ENCODE data around the gene TPSAB1. TPM values are rescaled to one million over a fixed set of nuclear protein-coding genes. Genes with fewer than 3 reads are reported as not detected.
A peak's percentile ranks its signal among the peaks of the same experiment; 100 is the strongest.
"Not testable (repeated sequence)": the region's sequence is repeated elsewhere in the genome, so short reads cannot be mapped to it uniquely, and the experiment has no call there.

TPSAB1 gene
- total RNA-seq, 6 donors from 2014 or later, result 6.4 to 207 (median 99.8) TPM

DNA sequence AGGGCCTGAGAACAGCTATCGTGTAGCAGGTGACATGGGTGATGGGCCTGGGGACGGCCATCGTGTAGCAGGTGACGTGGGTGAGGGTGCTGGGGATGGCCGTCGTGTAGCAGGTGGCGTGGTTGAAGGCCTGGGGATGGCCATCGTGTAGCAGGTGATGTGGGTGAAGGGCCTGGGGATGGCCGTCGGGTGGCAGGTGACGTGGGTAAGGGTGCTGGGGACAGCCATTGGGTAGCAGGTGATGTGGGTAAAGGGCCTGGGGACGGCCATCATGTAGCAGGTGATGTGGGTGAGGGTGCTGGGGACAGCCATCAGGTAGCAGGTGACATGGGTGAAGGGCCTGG is 30.8 kb downstream of the TPSAB1 start:
- Histone ChIP-seq H3K9me3 (no peaks in the 10 kb centered on the region), H3K36me3 (no peaks in the 10 kb centered on the region), H3K27me3 (no peaks in the 10 kb centered on the region), H3K4me1 (peaks cover 0 to 6% (median 3%) of the 10 kb centered on the region in 4 donors), H3K27ac (no peak overlapping the region), H3K4me3 (no peak overlapping the region)
- 70 to 80% methylated on average over 12 of the region's 12 CpGs for WGBS, 2 donors
- ATAC-seq (ENCODE audit: low FRiP score in 2 of 2), result no peak
- TF ChIP-seq, protein P1, sequence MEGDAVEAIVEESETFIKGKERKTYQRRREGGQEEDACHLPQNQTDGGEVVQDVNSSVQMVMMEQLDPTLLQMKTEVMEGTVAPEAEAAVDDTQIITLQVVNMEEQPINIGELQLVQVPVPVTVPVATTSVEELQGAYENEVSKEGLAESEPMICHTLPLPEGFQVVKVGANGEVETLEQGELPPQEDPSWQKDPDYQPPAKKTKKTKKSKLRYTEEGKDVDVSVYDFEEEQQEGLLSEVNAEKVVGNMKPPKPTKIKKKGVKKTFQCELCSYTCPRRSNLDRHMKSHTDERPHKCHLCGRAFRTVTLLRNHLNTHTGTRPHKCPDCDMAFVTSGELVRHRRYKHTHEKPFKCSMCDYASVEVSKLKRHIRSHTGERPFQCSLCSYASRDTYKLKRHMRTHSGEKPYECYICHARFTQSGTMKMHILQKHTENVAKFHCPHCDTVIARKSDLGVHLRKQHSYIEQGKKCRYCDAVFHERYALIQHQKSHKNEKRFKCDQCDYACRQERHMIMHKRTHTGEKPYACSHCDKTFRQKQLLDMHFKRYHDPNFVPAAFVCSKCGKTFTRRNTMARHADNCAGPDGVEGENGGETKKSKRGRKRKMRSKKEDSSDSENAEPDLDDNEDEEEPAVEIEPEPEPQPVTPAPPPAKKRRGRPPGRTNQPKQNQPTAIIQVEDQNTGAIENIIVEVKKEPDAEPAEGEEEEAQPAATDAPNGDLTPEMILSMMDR (IDR thresholded peaks at IDR 0.05), result no peak
- no peak for TF ChIP-seq EP300 (IDR thresholded peaks at IDR 0.05)
- TF ChIP-seq POLR2AphosphoS5 (IDR thresholded peaks at IDR 0.05), result no peak
- no peak for TF ChIP-seq POLR2A (IDR thresholded peaks at IDR 0.05)
- no peak for DNase-seq

DNA sequence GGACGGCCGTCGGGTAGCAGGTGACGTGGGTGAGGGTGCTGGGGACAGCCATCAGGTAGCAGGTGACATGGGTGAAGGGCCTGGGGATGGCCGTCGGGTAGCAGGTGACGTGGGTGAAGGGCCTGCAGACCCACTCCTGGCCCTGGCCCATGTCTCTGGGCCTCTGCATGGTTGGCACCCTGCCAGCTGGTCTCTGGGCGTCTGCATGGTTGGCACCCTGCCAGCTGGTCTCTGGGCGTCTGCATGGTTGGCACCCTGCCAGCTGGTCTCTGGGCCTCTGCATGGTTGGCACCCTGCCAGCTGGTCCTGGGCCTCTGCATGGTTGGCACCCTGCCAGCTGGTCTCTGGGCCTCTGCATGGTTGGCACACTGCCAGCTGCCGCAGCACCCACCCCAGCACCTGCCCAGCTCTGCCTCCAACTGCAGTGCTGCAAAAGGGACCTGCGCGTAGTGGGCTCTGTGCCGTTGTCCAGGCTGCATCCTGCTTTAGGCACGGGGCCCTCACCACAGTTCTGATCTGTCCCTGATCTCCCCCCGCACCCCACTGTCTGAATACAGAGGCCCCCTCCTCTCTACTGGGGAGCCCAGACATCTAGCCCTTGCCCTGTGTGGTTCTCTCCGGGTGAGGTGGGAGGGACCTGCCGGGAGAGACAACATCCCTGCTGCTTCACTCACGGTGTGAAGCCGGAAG is 31.4 kb downstream of the TPSAB1 start:
- H3K27me3 ChIP-seq, H3K9me3 ChIP-seq, H3K4me1 ChIP-seq, H3K4me3 ChIP-seq, H3K36me3 ChIP-seq, H3K27ac ChIP-seq: not testable (repeated sequence)
- DNase-seq (peak in 1 of 2 donors; percentile 87), ATAC-seq (ENCODE audit: low FRiP score in 2 of 2) (peak in 1 of 2 donors; percentile 5)
- WGBS, 2 donors, result 15 to 17% methylated on average over 12 to 13 of the region's 19 CpGs

DNA sequence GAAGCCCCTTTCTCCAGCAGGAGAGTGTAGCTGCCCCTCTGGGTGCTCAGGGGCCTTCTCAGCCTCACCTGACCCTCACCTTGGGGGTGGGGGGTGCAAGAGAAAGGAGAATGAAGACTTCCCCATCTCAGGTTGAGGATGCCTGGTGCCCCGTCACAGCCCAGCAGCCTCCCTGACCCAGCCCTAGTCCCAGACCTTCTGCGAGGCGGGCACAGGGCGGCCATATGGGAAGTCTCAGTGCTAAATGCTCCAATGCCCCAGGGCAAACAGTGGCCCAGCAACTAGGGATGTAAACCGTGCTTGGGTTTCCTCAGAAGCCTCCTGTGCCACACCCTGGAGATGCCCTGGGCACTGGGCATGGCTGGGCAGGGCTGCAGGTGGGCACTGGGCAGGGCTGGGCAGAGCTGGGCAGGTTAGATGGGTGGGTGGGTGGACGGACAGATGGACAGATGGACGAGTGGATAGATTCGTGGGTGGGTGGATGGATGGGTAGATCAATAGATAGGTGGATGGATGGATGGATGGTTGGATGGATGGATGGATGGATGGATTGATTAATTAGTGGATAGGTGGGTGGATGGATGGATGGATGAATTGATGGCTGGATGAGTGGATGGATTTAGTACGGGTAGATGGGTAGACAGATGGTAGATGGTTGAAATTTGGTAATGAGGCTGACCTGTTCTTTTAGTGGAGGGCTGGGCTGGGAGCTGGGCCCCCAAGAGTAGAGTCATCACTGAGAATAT is 32.1 kb downstream of the TPSAB1 start:
- Histone ChIP-seq H3K9me3 (no peaks in the 10 kb centered on the region), H3K4me1 (peaks cover 0 to 6% (median 3%) of the 10 kb centered on the region in 4 donors), H3K36me3 (no peaks in the 10 kb centered on the region), H3K27ac (no peak overlapping the region), H3K4me3 (no peak overlapping the region), H3K27me3 (no peaks in the 10 kb centered on the region)
- ATAC-seq (ENCODE audit: low FRiP score in 2 of 2) (peak in 1 of 2 donors; percentile 11), DNase-seq (no peak)
- 76 to 79% methylated on average over 8 to 9 of the region's 9 CpGs for WGBS, 2 donors
- TF ChIP-seq POLR2A (IDR thresholded peaks at IDR 0.05) (no peak), POLR2AphosphoS5 (IDR thresholded peaks at IDR 0.05) (no peak), EP300 (IDR thresholded peaks at IDR 0.05) (no peak)
- TF ChIP-seq, protein P1 (IDR thresholded peaks at IDR 0.05), result no peak

DNA sequence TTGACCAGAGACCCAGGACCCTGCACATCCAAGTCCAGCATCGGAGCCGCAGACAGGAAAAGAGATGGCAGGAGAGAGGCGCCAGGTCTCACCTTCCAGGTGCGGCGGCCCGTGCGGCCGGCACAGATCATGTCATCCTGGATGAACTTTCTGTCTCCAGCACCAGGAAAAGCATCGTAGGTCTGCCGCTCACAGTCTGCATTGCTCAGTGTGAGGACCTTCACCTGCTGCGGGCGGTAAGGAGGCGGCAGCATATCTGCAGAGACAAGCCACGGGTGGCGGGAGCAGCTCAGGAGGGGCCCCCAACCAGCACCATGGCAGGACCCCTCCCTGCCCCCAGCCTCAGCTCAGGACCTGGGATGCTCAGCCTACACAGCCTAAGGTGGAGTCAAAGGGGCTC is 33.3 kb downstream of the TPSAB1 start:
- Histone ChIP-seq H3K36me3 (no peaks in the 10 kb centered on the region), H3K4me3 (no peak overlapping the region), H3K9me3 (no peaks in the 10 kb centered on the region), H3K27me3 (peaks cover 0 to 3% (median 0%) of the 10 kb centered on the region in 4 donors), H3K27ac (no peak overlapping the region), H3K4me1 (peaks cover 0 to 6% (median 3%) of the 10 kb centered on the region in 4 donors)
- TF ChIP-seq POLR2A (IDR thresholded peaks at IDR 0.05) (no peak), POLR2AphosphoS5 (IDR thresholded peaks at IDR 0.05) (no peak), EP300 (IDR thresholded peaks at IDR 0.05) (no peak)
- TF ChIP-seq, protein P1 (IDR thresholded peaks at IDR 0.05), result no peak
- 82 to 89% methylated on average over 5 to 15 of the region's 15 CpGs for WGBS, 2 donors
- DNase-seq, result peak in 1 of 2 donors; percentile 67
- no peak for ATAC-seq (ENCODE audit: low FRiP score in 2 of 2)

DNA sequence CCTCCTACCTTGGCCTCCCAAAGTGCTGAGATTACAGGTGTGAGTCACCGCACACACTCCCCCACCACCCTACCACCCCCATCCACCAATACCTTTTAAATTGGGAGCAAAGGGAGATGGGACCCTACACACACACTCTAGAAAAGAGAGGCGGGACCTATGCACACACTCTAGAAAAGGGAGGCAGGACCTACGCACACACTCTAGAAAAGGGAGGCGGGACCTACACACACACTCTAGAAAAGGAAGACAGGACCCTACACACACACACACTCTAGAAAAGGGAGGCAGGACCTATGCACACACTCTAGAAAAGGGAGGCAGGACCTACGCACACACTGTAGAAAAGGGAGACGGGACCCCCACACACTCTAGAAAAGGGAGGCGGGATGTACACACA is 34.3 kb downstream of the TPSAB1 start:
- Histone ChIP-seq H3K36me3 (no peaks in the 10 kb centered on the region), H3K4me1 (peaks cover 0 to 6% (median 3%) of the 10 kb centered on the region in 4 donors), H3K27me3 (peaks cover 0 to 11% (median 0%) of the 10 kb centered on the region in 4 donors), H3K9me3 (no peaks in the 10 kb centered on the region), H3K27ac (no peak overlapping the region), H3K4me3 (no peak overlapping the region)
- no peak for ATAC-seq (ENCODE audit: low FRiP score in 2 of 2)
- no peak for DNase-seq
- TF ChIP-seq POLR2AphosphoS5 (IDR thresholded peaks at IDR 0.05) (no peak), EP300 (IDR thresholded peaks at IDR 0.05) (no peak), POLR2A (IDR thresholded peaks at IDR 0.05) (no peak)
- TF ChIP-seq, protein P1 (IDR thresholded peaks at IDR 0.05), result no peak
- 87 to 88% methylated on average over 7 of the region's 7 CpGs for WGBS, 2 donors

Data from upper lobe of left lung (tissue), 6 donors.